Gastroesophageal sphincter (tissue), 3 donors: ENCODE data around the gene CTNNA3.

ENCODE experiments used
- EP300 ChIP-seq: sonication (generic); formaldehyde crosslinking; IDR thresholded peaks from one replicate; pipeline ENCODE4 v1.6.1; 2017; ENCODE audit warnings: antibody characterized with exemption, mild to moderate bottlenecking
- POLR2A ChIP-seq, 2 donors: fragments of 450-650 bp; IDR thresholded peaks; one replicate each; pipeline ENCODE4 v1.6.1; 2017; ENCODE audit warnings: antibody characterized with exemption in 2 of 2, mild to moderate bottlenecking in 2 of 2, moderate library complexity in 1 of 2
- POLR2AphosphoS5 ChIP-seq: sonication (generic); formaldehyde crosslinking; IDR thresholded peaks from one replicate; pipeline ENCODE4 v1.6.1; 2017; ENCODE audit warnings: antibody characterized with exemption
- TF ChIP-seq, protein P1 (sequence below), 4 experiments: fragments of 200-600 bp in 2 of 4; fragments of 450-650 bp in 2 of 4; sonication (generic) in 1 of 4; IDR thresholded peaks; one replicate each; pipeline ENCODE4 v1.5.1; 2017 to 2019; ENCODE audit warnings: antibody characterized with exemption in 4 of 4, mild to moderate bottlenecking in 2 of 4, moderate library complexity in 2 of 4

DNA sequence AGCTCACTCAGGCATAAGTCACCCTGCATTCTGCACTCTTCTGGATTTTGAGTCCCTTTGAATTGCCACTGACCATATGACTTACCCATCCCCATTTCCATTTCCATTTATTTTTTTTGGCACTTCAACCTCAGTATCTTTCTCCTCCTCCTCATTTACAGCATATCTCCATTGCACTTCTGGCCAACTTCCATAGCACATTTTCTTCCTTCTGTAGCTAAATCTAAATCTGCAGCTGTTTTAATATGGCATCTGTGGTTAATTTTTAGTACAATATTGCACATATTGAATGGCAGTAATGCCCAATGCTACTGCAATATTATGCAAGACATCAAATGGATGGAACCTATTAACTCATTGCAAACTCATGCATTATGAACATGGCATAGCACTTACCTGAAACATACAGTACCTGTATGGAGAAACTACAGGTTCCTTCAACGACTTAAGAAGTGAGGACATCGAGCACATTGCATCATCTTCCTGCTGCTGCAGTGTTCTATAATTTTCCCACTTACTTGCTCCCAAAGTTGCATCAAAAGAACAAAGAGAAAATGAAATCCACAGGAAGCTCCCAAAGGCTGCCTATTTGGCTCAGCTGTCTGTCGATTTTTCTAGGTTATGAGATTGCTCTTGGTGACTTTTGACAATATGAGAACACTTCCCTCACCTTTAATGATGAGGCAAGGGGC, 714.5 kb downstream of the CTNNA3 start:
- TF ChIP-seq, protein P1, sequence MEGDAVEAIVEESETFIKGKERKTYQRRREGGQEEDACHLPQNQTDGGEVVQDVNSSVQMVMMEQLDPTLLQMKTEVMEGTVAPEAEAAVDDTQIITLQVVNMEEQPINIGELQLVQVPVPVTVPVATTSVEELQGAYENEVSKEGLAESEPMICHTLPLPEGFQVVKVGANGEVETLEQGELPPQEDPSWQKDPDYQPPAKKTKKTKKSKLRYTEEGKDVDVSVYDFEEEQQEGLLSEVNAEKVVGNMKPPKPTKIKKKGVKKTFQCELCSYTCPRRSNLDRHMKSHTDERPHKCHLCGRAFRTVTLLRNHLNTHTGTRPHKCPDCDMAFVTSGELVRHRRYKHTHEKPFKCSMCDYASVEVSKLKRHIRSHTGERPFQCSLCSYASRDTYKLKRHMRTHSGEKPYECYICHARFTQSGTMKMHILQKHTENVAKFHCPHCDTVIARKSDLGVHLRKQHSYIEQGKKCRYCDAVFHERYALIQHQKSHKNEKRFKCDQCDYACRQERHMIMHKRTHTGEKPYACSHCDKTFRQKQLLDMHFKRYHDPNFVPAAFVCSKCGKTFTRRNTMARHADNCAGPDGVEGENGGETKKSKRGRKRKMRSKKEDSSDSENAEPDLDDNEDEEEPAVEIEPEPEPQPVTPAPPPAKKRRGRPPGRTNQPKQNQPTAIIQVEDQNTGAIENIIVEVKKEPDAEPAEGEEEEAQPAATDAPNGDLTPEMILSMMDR (IDR thresholded peaks at IDR 0.05), result no peak
- TF ChIP-seq POLR2A (IDR thresholded peaks at IDR 0.05) (no peak), POLR2AphosphoS5 (no peak), EP300 (no peak)
